Ascending aorta (tissue), 2 donors: ENCODE data around the gene NDUFA11. TPM values are rescaled to one million over a fixed set of nuclear protein-coding genes. Genes with fewer than 3 reads are reported as not detected.

Experiments used
- DNase-seq, 2 donors: peaks; one replicate each; pipeline ENCODE4 v3.0.0-alpha.2; 2019; ENCODE audit warnings: low spot score in 2 of 2
- H3K27ac ChIP-seq, 2 donors: fragments of 200-600 bp; sonication (generic); one replicate each; pipeline ENCODE4 v1.5.1; 2016 to 2017; ENCODE audit warnings: mild to moderate bottlenecking in 1 of 2
- H3K27me3 ChIP-seq: fragments of 200-600 bp; sonication (generic); one replicate; pipeline ENCODE4 v1.5.1; 2017
- H3K36me3 ChIP-seq, 2 donors: fragments of 200-600 bp; sonication (generic); one replicate each; pipeline ENCODE4 v1.5.1; 2016
- H3K4me1 ChIP-seq, 2 donors: fragments of 200-600 bp; sonication (generic); one replicate each; pipeline ENCODE4 v1.5.1; 2016 to 2017; ENCODE audit warnings: mild to moderate bottlenecking in 1 of 2
- H3K4me3 ChIP-seq, 2 donors: fragments of 200-600 bp; sonication (generic); one replicate each; pipeline ENCODE4 v1.5.1; 2016 to 2017; ENCODE audit warnings: mild to moderate bottlenecking in 1 of 2
- H3K9me3 ChIP-seq, 2 donors: fragments of 200-600 bp; sonication (generic); one replicate each; pipeline ENCODE4 v1.5.1; 2016
- CTCF ChIP-seq, 3 experiments: fragments of 200-600 bp in 2 of 3; fragments of 450-650 bp in 1 of 3; sonication (generic) in 2 of 3; IDR thresholded peaks; one replicate each; pipeline ENCODE4 v1.5.1; 2016 to 2019; ENCODE audit warnings: antibody characterized with exemption in 3 of 3, mild to moderate bottlenecking in 1 of 3, moderate library complexity in 1 of 3
- intact Hi-C: fragments of 100-400 bp; cut with DNase I; formaldehyde crosslinking; loops from one replicate; pipeline ENCODE4 v1.15.1; 2023
- total RNA-seq: library from RNA; depleted of rRNA; stranded (reverse); fragments of >200 nt; gene quantifications from one replicate; pipeline ENCODE4 v1.1.0, GENCODE V29; 2016

The NDUFA11 gene
- total RNA-seq, 1 donor from 2014 or later = 205 TPM

DNA sequence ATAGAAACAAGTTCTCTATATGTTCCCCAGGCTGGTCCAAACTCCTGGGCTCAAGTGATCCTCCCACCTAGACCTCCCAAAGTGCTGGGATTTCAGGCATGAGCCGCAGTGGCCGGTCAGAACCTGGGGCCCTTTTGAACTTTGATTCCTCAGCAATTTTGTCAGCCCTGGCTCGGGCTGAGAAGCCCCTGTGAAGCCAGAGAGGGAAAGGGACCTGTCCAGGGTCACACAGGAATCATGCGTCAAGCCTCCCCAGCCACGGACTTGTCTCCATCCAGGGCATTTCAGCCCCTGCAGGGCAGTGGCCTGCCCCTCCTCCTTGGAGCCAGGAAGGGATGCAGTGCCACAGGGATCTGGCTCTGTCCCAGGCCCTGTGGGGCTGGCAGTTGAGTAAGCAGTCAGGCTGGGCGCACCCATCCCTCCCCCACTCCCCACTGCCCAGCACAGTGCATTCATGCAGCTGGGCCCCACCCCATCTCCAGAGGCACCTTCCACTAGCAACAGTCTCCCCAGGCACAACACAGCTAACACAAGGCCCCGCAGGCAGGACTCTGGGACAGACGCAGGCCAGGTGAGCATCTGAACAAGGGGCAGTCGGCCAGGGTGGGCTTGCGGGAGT lies 10.3 kb upstream of the NDUFA11 start, which contains the start of gene CAPS:
Gene CAPS, plus strand, starts transcription at position 516 of the 619 bp plus-strand sequence. CDS start 153 bp downstream, outside the sequence.
- Histone ChIP-seq H3K27me3 (no peaks in the 10 kb centered on the region), H3K4me1 (peaks cover 0 to 4% of the 10 kb centered on the region in 2 donors), H3K36me3 (peaks cover 46 to 51% of the 10 kb centered on the region in 2 donors), H3K27ac (peak within 1 kb of the TSS in 1 of 2 donors; percentile 39), H3K4me3 (no peak within 1 kb of the TSS), H3K9me3 (no peaks in the 10 kb centered on the region)
- intact Hi-C loops = no loop called here
- TF ChIP-seq CTCF (IDR thresholded peaks at IDR 0.05) = no peak
- DNase-seq = peak in 1 of 2 donors; percentile 77

GRCh38 chr19:5911366-5911765 lies 7.8 kb upstream of the NDUFA11 start:
- H3K4me1 ChIP-seq = peaks cover 0 to 5% of the 10 kb centered on the region in 2 donors
- no peak for DNase-seq
- no peaks in the 10 kb centered on the region for H3K9me3 ChIP-seq
- peaks cover 21 to 28% of the 10 kb centered on the region in 2 donors for H3K36me3 ChIP-seq
- no peak for TF ChIP-seq CTCF (IDR thresholded peaks at IDR 0.05)
- no peak overlapping the region for H3K4me3 ChIP-seq
- H3K27ac ChIP-seq = no peak overlapping the region
- intact Hi-C loops = no loop called here
- no peaks in the 10 kb centered on the region for H3K27me3 ChIP-seq

- no peak for DNase-seq
- no peak overlapping the region for H3K4me3 ChIP-seq
Measured at GRCh38 chr19:5910638-5910907, 7.0 kb upstream of the NDUFA11 start.

DNA sequence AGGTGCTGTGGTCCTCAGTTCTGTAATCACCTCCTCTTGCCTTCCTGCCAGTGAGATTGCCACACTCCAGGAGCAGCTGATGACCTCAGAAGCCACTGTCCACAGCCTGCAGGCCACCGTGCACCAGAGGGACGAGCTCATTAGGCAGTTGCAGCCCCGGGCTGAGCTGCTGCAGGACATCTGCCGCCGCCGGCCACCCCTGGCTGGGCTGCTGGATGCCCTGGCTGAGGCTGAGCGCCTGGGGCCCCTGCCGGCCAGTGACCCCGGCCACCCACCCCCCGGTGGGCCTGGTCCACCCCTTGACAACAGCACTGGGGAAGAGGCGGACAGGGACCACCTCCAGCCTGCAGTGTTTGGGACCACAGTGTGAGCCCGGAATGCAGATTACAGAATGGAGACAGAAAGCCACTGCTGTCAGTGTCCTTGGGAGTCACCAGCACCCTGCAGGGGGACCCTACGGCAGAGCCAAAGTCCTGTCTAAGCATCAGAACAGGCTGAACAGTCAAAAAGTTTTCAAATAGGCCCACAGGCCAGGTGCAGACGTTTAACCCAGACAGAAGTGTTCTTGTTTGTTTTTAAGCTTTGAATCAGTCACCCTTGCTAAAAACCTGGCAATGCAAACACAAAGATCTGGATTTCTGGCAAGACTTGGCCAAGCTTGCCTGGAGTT lies 5.3 kb upstream of the NDUFA11 start:
- H3K4me1 ChIP-seq = peaks cover 5 to 17% of the 10 kb centered on the region in 2 donors
- peaks cover 12 to 16% of the 10 kb centered on the region in 2 donors for H3K36me3 ChIP-seq
- intact Hi-C loops = loop anchor here (10.0 kb wide), 2 partner anchors 516 to 836 kb away; partner anchors contain the start of gene KHSRP
- no peak overlapping the region for H3K4me3 ChIP-seq
- DNase-seq = no peak
- no peaks in the 10 kb centered on the region for H3K27me3 ChIP-seq
- no peak for TF ChIP-seq CTCF (IDR thresholded peaks at IDR 0.05)
- H3K9me3 ChIP-seq = no peaks in the 10 kb centered on the region
- no peak overlapping the region for H3K27ac ChIP-seq

More at GRCh38 chr19:5910638-5910907, 7.0 kb upstream of the NDUFA11 start:
- no peaks in the 10 kb centered on the region for H3K27me3 ChIP-seq
- H3K4me1 ChIP-seq = peaks cover 1 to 13% of the 10 kb centered on the region in 2 donors
- H3K27ac ChIP-seq = no peak overlapping the region
- H3K9me3 ChIP-seq = no peaks in the 10 kb centered on the region
- intact Hi-C loops = no loop called here
- peaks cover 16 to 20% of the 10 kb centered on the region in 2 donors for H3K36me3 ChIP-seq
- no peak for TF ChIP-seq CTCF (IDR thresholded peaks at IDR 0.05)

DNA sequence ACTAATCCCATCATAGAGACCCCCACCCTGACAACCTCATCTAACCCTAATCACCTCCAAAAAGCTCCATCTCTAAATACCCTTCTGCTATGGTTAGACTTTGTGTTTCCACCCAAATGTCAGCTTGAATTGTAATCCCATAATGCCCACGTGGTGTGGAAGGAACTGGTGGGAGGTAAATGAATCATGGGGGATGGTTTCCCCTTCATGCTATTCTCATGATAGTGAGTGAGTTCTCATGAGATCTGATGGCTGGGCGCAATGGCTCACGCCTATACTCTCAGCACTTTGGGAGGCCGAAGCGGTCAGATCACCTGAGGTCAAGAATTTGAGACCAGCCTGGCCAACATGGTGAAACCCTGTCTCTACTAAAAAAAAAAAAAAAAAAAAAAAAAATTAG lies 3.7 kb upstream of the NDUFA11 start:
- Histone ChIP-seq H3K27me3 (no peaks in the 10 kb centered on the region), H3K36me3 (peaks cover 7 to 16% of the 10 kb centered on the region in 2 donors), H3K27ac (no peak overlapping the region), H3K9me3 (no peaks in the 10 kb centered on the region), H3K4me1 (peaks cover 5 to 25% of the 10 kb centered on the region in 2 donors), H3K4me3 (no peak overlapping the region)
- TF ChIP-seq CTCF (IDR thresholded peaks at IDR 0.05) = no peak
- DNase-seq = no peak
- intact Hi-C loops = loop anchor here (10.0 kb wide), 2 partner anchors 518 to 838 kb away; partner anchors contain the start of gene KHSRP
